HG03139 (cell line): ENCODE data around the gene CWF19L1.
"Not testable (repeated sequence)": the region's sequence is repeated elsewhere in the genome, so short reads cannot be mapped to it uniquely, and the experiment has no call there.

Experiments used
- ATAC-seq: cut with Tn5 transposase; IDR thresholded peaks from one replicate; pipeline ENCODE4 v1.9.1; 2021; ENCODE audit not compliant: unreplicated experiment

CWF19L1 gene

GRCh38 chr10:100267239-100268104 is at the start of gene CWF19L1:
Gene CWF19L1 (minus strand): TSS chr10:100267638. CDS start chr10:100267593, 45 bp downstream.
- ATAC-seq: peak; percentile 79

- no peak for ATAC-seq
Observed at GRCh38 chr10:100315615-100316014, 48.2 kb upstream of the CWF19L1 start.

- ATAC-seq: no peak
Observed at GRCh38 chr10:100311298-100311697, 43.9 kb upstream of the CWF19L1 start.

DNA sequence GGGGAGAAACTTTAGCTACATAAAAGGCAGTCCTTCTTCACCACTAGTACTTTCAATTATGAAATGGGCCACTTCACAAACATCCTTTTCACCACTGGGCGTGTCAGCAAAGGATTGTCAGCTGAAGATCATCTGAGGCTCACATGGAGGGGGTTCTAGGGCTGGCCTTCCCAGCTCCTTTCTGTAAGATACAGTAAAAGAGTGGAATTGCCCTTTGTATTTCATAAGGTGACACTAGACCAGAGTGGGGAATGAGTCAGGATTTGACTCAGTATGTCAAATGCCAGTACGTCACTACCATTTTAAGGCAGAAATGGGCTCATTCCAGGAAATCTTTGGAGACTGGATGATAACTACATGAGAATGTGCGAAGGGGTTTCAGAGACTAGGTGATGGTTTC is 40.2 kb upstream of the CWF19L1 start:
- ATAC-seq: no peak

GRCh38 chr10:100306861-100307260 is 39.4 kb upstream of the CWF19L1 start:
- ATAC-seq: no peak

- no peak for ATAC-seq
Observed at GRCh38 chr10:100304414-100304813, 37.0 kb upstream of the CWF19L1 start.

DNA sequence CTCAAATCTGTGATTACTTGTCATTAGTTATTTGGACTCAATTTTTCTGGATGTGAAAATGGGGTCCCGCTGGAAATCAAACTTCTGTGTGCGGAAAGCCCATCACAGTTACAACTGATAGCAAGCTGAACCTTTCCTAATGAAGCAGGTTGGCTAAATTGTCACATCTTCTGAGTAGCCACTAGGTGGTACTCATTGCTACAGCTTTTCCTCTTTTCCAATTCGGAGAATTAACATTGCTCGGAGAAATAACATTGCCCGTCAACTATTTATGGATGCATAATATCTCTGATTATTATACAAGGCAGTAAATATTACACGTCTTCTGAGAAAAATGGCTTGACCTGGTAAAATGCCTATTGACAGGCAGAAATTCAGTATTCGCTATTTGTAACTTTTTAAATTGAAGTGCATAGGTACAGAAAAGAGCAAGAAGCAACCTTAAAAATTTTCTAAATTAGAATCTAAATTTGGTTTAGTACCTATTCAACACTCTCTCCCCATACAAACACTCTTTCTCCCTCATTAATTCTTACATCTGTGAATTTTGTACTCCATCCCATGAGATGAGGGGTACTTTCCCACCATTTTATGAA is 36.4 kb upstream of the CWF19L1 start:
- no peak for ATAC-seq

- not testable (repeated sequence) for ATAC-seq
Observed at GRCh38 chr10:100301123-100301522, 33.7 kb upstream of the CWF19L1 start.

DNA sequence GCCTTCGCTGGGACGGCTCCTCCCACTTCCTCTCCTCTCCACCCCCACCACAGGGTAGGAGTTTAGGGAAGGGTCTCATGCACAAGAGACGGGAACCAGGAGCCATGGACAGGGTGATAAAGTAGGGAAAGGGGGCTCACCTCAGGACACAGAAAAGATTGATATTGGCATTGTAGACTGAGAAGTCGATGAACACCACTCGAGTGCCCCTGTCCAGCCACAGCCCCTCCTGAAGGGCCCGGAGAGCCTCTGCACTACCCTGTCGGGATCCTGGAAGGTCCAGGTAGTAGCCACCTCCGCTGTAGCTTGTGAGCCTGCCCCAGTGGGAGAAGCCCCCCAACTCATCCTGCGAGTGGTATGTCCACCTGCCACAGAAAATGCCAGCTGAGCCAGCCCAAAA is 29.8 kb upstream of the CWF19L1 start:
- ATAC-seq: no peak

DNA sequence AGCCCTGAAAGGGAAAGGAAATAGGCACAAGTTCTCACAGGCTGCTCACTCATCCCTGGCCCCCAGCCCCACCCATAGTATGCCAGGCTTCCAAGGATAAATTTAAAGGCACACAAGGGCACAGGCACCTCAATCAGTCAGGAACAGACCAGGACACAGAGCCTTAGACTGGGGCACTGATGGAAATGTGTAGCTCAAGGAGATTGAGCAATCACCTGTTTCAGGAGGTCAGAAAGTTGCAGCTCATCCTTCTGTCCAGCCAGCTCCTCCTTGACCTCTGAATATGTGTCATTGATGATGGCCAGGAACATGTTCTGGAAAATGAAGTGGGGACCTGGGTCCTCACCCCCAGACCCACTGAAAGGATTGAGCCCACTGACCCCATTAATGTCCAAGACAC is 25.6 kb upstream of the CWF19L1 start:
- no peak for ATAC-seq

GRCh38 chr10:100292300-100292699 is 24.9 kb upstream of the CWF19L1 start:
- not testable (repeated sequence) for ATAC-seq

DNA sequence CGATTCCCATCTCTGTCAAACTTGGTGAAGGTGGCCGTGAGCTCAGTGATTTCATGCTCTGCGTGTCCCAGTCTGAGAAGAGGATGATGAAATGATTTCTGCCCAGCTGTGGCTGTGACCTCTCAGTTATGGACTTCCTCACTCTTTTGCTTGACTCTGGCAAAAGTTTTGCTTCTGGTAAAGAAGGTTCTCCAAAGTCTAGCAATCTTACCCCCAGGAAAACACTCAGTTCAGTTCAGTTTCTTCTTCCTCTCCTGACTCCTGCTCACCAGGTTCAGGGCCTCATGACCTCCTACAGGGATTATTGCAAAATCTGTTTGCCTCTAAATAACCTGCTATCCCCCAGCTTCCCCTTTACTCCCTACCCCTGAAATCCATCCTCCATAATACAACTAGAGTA is 23.9 kb upstream of the CWF19L1 start:
- no peak for ATAC-seq

GRCh38 chr10:100289641-100290040 is 22.2 kb upstream of the CWF19L1 start:
- no peak for ATAC-seq

- ATAC-seq: no peak
Observed at GRCh38 chr10:100288196-100288595, 20.8 kb upstream of the CWF19L1 start.

DNA sequence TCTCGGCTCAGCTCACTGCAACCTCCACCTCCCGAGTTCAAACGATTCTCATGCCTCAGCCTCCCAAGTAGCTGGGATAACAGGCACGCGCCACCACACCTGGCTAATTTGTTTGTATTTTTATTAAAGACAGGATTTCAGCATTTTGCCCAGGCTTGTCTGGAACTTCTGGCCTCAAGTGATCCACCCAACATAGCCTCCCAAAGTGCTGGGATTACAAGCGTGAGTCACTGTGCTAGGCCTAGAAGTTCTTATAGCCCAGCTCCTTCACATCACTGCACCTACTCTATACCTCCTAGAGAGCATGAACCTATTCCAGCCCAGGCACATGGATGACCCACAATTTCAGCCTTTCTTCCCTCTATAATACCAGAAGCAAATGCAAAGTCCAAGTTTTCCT is 20.3 kb upstream of the CWF19L1 start:
- ATAC-seq: no peak

DNA sequence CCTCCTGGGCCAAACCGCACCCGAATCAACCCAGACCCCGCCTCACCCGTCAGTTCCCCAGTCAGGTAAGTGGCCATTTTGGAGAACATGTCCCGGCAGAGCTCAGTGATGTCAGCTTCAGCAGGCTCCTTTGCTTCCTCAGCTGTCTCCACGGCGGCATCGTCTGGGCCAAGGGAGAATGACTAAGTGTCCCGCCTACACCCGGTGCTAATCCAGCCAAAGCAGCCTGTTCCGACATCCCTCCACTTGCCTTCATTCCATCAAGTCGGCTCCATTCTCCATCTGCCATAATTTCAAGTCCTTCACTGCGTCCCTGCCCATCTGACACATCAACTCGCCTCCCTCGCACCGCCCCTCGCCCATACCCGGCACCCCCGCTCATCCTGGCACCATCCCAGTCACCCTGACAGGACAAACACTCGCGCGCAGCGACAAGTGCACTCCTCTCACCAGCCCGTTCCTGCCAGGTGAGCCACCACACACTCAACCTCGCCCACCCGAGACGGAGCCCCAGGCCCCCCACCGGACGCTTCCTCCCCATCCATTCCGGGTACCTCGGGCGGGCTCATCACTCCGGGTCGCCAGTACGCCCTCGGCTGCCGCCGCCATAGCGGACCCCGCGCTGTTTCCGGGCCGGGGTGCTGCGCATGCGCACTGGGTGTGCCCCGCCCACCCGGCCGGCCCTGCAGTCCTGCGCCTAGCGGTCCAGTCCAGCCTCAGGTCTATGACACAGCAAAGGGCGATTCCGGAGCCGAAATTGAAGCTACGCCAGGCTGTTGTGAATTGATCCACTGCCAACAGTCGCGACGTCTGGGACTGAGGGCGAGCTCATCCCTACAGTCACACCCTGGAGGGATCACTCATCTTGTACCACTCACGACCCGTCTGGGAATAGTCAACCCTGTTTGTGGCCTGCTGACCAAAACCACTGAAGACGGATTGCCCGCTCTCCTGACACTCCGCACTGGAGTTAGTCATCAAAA is 18.9 kb upstream of the CWF19L1 start, which contains the start of gene BLOC1S2:
TSS of gene BLOC1S2 (minus strand) at position 630 of the 983 bp plus-strand sequence. CDS start at position 609, 21 bp downstream.
- ATAC-seq: peak; percentile 83

DNA sequence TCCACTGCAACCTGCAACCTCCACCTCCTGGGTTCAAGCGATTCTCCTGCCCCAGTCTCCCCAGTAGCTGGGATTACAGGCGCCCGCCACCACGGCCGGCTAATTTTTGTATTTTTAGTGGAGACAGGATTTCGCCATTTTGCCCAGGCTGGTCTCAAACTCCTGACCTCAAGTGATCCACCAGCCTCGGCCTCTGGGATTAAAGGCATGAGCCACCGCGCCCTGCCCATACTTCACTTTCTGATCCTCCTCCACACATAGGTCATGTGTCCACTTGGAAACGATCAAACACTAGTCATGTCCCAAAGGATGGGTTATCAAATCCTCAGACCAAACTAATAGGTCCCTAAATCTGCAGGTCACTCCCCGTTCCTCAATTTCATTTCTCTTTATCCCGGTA is 17.9 kb upstream of the CWF19L1 start:
- ATAC-seq: not testable (repeated sequence)

DNA sequence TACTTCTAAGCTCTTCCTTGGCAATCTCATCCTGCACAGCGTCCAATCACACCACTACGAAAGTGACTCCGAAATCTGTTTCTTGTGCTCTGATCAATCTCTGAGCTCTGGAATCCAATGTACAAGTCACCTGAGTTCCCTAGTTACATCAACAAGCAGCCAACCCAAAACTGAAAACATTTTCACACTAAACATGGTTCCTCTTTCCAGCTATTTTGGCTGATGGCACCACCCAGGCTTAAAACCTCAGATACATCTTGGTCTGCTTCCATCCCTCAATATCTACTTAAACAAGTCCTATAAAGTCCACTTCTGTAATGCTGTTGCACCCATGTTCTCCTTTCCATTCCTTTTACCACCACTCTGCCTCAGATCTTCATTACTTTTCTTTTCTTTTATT is 15.5 kb upstream of the CWF19L1 start:
- ATAC-seq: no peak

GRCh38 chr10:100276971-100277370 is 9.5 kb upstream of the CWF19L1 start:
- not testable (repeated sequence) for ATAC-seq

DNA sequence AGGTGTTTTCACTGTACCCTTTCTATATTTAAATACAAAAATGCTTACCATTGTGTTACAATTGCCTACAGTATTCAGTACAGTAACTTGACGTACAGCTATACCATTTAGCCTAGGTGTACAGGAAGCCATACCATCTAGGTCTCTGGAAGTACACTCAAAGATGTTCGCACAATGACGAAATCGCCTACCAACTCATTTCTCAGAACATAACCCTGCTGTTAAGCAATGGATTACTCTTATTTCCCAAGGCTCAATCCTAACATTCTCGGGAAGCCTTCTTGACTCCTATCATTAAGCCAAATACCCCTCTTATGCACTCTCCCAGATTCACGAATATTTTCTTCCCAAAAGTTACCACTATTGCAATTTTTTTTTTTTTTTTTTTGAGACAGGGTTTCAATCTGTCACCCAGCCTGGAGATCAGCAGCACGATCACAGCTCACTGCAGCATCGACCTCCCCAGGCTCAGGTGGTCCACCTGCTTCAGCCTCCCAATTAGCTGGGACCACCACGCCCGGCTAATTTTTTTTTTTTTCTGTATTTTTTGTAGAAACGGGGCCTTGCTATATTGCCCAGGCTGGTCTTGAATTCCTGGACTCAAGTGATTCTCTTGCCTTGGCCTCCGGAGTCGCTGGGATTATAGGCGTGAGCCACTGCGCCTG is 1.5 kb downstream of the CWF19L1 start:
- no peak for ATAC-seq

- no peak for ATAC-seq
Observed at GRCh38 chr10:100254191-100254590, 13.2 kb downstream of the CWF19L1 start.
